GM18861 (cell line): ENCODE measurements around the gene LYPD5.
"Not testable (repeated sequence)": the region's sequence is repeated elsewhere in the genome, so short reads cannot be mapped to it uniquely, and the experiment has no call there.

Experiments used
- ATAC-seq: cut with Tn5 transposase; IDR thresholded peaks from one replicate; pipeline ENCODE4 v1.9.1; 2021; ENCODE audit not compliant: unreplicated experiment

Gene LYPD5, protein sequence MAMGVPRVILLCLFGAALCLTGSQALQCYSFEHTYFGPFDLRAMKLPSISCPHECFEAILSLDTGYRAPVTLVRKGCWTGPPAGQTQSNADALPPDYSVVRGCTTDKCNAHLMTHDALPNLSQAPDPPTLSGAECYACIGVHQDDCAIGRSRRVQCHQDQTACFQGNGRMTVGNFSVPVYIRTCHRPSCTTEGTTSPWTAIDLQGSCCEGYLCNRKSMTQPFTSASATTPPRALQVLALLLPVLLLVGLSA

DNA sequence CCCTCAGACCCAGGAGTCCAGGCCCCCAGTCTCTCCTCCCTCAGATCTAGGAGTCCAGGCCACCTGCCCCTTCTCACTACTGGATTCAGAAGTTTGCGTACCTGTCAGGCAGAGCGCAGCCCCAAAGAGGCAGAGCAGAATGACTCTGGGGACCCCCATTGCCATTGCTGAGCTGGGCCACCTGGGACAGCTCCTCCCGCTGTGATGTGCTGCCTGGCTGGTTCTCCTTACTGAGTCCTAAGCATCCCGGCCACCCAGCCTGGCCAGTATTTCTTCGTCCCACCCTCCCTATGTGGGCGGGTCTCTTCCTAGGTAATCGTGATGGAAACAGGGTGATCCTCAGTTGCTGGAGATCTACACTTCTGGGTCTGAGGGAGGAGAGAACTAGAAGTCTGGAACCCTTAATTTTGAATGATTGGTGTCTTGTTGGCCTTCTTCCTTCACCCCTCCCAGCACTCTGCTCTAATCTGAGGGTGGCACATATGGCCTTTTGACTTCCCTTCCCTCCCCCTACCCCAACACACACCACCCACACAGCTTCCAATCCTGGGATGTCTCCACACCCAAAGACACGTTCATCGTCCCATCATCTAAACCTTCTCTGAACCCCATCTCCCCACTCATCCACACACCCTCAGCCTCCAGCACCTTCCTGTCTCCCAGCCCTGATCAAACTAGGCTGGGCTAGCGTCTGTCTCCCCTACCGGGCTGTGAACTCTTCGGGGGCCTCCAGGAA lies at the start of gene LYPD5:
Gene LYPD5 (minus strand): TSS at position 232 of the 736 bp plus-strand sequence. CDS start 67 bp downstream, at position 165.
- ATAC-seq = no peak

DNA sequence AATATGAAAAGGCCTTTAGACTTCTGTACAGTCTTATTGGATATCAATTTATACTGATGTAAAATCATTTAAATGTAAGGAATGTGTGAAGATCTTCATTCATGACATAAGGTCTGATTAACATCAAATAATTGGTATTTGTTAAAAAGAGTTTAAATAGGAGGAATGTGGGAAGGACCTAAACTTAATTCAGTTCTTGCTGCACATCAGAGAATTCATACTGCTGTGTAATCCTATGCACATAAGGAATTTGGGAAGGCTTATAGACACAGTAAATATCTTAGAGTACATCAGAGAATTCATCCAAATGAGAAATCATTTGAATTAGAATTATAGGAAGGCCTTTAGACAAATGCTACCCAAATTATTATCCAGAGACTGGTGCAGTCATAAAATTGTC lies 46.6 kb upstream of the LYPD5 start:
- no peak for ATAC-seq

DNA sequence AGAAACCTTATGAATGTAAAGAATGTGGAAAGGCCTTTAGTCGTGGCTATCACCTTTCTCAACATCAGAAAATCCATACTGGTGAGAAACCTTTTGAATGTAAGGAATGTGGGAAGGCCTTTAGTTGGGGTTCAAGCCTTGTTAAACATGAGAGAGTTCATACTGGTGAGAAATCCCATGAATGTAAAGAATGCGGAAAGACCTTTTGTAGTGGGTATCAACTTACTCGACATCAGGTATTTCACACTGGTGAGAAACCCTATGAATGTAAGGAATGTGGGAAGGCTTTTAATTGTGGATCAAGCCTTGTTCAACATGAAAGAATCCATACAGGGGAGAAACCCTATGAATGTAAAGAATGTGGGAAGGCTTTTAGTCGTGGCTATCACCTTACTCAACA lies 45.6 kb upstream of the LYPD5 start:
- ATAC-seq = no peak

DNA sequence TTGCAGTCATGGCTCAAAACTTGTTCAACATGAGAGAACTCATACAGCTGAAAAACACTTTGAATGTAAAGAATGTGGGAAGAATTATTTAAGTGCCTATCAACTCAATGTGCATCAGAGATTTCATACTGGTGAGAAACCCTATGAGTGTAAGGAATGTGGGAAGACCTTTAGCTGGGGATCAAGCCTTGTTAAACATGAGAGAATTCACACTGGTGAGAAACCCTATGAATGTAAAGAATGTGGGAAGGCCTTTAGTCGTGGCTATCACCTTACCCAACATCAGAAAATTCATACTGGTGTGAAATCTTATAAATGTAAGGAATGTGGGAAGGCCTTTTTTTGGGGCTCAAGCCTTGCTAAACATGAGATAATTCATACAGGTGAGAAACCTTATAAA lies 45.0 kb upstream of the LYPD5 start:
- ATAC-seq = no peak

DNA sequence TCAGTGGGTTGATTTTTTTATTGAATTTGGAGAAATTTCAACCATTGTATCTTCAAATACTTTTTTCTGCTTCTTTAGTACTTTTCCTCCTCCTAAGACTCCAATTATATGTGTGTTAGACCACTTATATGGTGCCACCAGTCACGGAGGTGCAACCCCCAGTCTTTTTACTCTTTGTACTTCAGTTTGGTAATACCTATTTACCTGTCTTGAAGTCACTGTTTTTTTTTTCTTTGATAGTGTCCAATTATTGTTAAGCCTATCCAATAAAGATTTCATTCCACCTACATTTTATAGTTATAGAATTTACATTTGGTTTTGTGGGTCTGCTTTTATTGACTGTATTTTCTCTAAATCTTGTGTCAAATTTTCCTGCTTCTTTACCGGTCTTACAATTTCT lies 39.8 kb upstream of the LYPD5 start:
- no peak for ATAC-seq

DNA sequence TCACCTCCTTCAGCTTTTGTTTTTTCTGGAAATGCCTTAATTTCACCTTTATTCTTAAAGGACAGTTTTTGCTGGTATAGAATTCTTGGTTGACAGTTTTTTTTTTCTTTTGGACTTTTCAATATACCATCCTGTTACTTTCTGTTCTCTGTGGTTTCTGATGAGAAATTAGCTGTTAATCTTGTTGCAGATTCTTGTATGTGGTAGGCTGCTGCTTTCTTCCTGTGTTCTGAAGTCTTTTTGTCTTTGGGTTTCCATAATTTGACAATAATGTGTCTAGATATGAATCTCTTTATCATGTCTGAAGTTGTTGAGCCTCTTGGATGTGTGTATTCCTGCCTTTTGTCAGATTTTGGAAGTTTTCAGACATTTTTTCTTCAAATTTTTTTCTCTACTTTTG lies 36.9 kb upstream of the LYPD5 start:
- no peak for ATAC-seq

DNA sequence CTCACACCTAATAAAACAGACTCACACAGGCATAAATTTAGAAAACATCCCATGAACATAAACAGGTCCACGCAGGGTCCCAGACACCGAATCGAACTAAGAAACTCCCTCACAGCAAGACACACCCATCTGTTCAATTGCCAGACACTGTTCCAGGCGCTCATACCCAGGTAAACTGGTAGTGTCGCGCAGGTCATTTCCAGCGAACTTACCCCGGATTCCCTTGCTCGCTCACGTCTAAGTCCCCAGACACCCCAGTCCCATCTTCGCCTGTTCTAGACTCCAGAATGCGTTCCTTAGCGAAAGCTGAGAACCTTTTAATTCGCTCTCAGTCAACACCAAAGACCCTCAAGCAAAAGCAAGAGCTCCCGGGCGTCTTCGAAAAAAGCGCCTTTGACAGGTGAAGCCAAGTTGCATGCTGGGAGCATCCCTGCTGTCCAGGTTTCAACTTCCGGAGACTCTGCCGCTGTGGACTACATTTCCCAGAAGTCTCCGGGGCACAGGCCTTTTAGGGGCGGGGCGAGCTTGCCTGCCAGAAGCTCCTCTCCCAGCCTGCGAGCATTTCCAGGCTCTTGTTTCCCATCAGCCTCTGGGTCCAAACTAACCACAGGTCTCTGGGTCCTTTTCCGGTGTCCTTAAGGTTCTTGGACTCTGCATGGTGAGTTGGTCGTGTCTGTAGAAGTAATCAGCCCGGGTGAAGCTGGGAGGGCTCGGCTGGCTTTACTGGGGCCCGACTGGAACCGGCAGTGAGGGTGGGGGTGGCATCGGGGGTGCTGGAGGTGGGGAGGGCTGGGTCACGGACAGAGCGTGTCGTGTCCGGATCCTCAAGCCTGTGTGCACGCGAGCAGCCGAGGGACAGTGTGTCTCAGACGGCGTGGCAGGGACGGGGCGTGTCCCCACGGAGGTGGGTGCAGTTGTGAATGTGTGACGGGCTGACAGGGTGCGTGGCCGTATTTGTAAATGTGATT lies 24.8 kb upstream of the LYPD5 start, which contains the start of gene ZNF283:
Gene ZNF283 (plus strand): TSS at position 535 of the 968 bp plus-strand sequence. CDS start 6,184 bp downstream, outside the sequence.
- ATAC-seq = peak; percentile 90

DNA sequence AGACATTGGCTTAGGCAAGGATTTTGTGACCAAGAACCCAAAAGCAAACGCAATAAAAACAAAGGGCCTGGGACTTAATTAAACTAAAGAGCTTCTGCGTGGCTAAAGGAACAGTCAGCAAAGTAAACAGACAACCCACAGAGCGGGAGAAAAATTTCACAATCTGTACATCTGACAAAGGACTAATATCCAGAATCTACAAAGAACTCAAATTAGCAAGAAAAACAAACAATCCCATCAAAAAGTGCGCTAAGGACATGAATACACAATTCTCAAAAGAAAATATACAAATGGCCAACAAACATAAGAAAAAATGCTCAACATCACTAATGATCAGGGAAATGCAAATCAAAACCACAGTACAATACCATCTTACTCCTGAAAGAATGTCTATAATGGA lies 22.3 kb upstream of the LYPD5 start:
- ATAC-seq = not testable (repeated sequence)

DNA sequence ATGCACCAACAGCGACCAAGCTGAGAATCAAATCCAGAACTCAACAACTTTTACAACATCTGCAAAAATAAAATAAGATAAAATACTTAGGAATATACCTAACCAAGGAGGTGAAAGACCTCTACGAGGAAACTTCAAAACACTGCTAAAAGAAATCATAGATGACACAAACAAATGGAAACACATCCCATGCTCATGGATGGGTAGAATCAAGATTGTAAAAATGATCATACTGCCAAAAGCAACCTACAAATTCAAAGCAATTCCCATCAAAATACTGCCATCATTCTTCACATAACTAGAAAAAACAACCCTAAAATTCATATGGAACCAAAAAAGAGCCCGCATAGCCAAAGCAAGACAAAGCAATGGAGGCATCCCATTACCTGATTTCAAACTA lies 21.6 kb upstream of the LYPD5 start:
- not testable (repeated sequence) for ATAC-seq

DNA sequence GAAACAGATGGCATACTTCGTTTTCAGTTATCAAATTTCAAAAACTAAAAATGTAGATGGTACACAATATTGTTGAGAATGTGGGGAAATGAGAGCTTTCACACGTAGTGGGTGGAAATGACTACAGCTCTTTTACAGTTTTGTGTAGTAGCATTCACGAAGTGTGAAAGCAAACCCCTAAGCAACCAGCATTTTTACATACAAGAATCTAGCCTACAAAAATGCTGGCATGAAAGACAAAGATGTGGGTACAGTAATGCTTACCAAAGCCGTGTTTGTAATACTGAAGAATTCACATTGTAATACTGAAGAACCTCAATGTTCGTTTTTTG lies 18.6 kb upstream of the LYPD5 start:
- no peak for ATAC-seq

DNA sequence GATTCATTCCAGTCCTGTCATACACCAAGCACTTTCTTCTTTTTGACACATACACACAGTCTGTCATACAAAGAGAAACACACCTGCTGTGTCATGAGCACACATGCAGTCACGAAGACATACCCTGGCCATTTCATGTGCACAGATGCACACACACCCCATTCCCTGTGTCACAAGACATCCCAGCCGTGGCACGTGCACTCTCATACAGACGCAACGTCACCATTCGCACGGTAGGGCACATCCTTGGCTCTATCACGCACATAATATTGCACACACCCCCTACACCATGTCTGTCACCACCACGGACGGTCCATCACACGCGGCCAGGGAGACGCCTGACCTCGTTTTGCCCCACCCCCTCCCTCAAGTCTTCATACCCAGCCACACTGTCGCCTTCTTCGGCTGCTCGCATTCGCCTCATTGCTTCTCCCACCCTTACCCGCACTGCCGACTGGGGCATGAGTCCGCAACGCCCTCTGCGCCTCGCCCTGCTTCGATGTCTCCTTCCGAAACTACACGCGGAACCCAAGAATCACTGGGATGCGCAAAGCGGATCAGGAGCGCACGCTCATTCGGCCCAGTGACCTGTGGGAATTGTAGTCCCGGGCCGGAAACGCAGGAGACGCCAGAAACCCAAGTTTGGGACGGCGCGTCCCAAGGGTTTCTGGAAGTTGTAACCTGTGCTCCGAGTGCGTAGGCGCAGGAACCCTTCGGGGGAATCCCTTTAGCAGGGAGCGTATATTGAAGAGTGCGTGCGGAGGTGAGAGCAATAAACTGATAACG lies 18.0 kb upstream of the LYPD5 start:
- no peak for ATAC-seq

DNA sequence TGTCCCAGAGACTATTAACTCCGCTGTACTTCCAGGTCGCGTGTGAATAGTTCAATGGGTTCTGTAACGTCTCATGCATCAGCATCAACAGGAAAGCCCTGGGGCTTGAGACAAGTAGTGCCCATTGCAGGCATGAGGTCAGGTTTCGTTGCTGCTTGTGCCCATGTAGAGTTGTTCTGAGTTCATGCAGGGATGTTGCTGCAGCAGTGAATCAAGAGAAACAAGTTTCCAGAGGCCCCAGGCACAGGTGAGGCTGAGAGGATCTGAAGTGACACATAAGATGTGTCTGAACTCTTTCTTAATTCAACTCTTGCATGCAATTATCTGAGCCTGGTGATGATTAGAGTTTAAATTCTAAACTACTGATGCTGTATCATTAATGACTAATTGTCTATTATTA lies 16.3 kb upstream of the LYPD5 start:
- no peak for ATAC-seq

DNA sequence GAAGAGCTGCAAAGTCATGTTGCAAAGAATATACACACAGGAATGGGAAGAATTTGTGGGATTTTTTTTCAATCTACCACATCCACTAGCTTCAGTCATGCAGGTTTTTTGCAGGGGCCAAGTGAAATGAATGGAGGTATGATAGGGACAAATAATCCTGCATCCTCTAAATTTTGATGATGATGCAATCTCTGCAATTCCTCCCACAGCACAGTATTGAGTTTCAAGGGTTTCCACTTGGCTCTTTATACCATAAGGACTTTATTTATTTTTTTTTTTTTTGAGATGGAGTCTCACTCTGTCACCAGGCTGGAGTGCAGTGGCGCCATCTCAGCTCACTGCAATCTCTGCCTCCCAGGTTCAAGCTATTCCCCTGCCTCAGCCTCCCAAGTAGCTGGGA lies 15.2 kb upstream of the LYPD5 start:
- not testable (repeated sequence) for ATAC-seq

DNA sequence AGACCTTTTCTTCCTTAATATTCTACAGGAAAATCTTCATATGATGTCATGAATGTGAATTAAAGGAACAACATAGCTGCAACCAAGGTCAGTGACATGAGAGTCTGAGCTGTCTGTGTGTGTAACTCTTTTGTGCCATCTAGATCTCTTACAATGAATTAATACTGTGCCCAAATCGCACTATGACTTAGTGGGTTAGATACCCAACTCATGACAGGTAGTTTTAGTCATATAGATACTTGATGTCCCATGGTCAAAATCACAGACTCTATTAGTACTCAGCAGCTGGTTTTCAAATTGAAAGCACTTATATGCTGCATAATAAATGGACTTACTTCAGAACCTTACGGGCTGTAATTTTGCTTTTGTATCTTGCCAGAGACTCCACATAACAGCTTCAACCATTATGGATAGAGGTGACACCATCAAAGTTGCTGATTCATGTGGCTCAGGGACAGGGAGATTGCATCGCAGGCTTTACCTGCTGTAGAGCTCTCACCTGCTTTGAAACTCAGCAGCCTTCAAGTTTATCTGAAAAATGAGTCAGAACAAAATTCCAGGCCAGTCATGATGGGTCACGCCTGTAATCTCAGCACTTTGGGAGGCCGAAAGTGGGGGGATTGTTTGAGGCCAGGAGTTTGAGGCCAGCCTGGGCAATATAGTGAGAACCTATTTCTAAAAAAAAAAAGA lies 12.6 kb upstream of the LYPD5 start:
- ATAC-seq = no peak

DNA sequence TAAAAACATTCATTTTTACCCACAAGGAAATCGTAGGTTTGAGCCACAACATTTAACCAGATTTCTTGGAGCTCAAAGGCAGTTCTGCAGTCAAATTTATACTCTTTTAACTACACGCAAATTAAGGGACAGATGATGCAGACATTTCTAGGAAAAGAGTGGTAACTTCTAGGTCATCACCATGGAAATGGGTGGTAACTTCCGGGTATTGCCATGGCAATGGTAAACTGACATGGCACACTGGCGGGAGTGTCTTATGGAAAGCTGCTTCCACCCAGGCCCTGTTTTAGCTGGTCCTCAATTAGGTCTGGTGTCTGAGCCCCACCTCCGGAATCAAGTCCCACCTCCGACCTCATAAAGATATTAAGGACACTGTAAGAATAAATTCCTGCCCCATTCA lies 10.4 kb upstream of the LYPD5 start:
- ATAC-seq = no peak

DNA sequence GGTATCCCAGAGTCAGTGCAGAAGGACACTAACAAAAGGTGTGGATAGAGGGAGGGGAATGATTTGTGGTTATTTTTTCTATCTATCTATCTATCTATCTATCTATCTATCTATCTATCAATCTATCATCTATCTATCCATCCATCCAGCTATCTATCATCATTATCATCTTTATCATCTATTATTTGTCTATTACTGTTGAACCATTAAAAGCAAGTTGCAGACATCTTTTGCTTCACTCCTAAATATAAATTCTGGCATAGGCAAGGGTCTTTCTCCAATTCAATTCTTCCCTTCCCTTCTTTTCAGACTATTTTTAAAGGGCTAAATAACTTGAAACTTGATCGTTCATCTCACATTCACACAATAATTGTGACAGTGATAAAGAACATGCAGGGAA lies 10.0 kb upstream of the LYPD5 start:
- no peak for ATAC-seq

DNA sequence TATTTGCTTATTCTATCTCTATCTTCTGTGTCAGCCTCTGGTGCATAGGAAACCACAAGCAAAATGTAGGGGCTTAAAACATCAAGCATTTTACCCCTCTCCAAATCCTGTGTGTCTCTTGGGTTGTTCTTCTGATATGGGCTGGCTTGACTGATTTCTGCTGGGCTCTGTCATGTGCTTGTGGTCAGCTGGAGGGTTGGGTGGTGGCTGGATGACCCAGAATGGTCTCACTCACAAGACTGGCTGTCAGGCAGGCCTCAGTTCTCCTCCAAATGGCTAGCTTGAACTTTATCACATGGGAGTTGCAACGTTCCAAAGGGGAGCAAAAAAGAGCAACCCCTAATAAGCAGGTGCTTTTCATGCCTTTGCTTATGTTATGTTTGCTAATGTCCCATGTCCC lies 9.6 kb upstream of the LYPD5 start:
- no peak for ATAC-seq

DNA sequence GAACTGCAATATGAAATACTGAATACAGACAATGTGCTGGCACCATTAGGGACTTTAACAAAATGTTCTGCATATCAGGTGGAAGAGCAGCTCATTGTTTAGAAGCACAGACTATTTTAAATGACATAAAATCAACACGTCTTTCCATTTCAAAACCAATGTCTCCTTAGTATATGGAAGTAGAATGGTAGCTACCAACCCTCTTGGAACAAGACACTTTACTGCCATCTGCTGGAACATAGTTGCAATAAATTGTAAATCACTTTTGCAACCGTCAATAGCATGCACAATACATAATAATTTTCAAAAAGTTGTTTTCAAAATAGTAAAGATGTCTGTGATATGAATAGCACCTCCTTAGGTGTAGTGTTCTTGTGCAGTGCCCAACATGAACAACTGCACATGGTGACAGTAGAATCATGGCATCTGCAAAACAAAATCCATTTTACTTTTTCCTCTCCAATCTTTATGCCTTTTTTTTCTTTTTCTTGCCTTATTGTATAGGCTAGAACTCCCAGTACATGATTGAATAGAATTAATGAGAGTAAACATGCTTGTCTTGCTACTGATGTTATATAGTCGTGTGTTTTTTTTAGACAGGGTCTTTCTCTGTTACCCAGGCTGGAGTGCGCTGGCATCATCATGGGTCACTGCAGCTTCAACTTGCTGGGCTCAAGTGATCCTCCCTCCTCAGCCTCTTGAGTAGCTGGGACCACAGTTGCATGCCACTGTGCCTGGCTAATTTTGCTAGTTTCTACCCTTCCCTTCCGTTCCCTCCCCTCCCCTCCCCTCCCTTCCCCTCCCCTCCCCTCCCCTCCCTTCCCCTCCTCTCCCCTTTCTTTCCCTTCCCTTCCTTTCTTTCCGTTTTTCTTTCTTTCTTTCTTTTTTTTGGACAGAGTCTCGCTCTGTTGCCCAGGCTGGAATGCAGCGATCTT lies 7.8 kb upstream of the LYPD5 start:
- no peak for ATAC-seq

DNA sequence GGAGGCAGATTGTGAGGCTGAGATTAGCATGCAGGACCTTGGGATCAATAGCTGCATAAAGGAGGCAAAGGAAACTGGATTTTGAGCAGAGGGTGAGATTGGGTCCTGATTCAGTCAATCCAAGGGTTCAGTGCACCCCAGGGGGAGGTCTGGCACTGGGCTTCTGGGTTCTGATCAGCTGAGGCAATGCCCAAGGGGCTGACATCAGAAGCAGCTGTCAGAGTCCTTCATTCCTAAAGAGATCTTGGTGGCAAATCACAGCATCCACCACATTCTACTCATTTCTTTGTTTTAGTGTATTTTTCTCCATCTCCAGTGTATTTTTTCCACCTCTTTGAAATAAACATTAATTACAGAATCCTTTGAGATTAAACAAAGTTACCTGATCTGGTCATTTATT lies 5.4 kb upstream of the LYPD5 start:
- ATAC-seq = no peak
